Measurements from ENCODE around the gene SCAMP2.

The SCAMP2 gene

GRCh38 chr15:74795966-74796625, 77.1 kb downstream of the SCAMP2 start:
- no peak for DNase-seq (ENCODE audit: low read depth in 2 of 2)

- DNase-seq (ENCODE audit: low read depth in 2 of 2), result no peak
These were observed 78.2 kb downstream of the SCAMP2 start for GRCh38 chr15:74794970-74795349.

GRCh38 chr15:74794248-74794969, 78.8 kb downstream of the SCAMP2 start:
- no peak for DNase-seq (ENCODE audit: low read depth in 2 of 2)
